H9 (cell line): ENCODE data around the gene POP4. TPM values are rescaled to one million over a fixed set of nuclear protein-coding genes. Genes with fewer than 3 reads are reported as not detected.

Experiments
- DNase-seq: peaks from one replicate; pipeline ENCODE4 v3.0.0-alpha.2; 2017
- H2AFZ ChIP-seq: one replicate; pipeline ENCODE4 v1.6.1; 2013; ENCODE audit warnings: mild to moderate bottlenecking, low read length, control low read depth, moderate library complexity
- H2AK5ac ChIP-seq: 2 replicates; pipeline ENCODE4 v1.6.1; 2013; ENCODE audit warnings: low read length, control low read depth, mixed read lengths; ENCODE audit not compliant: insufficient read length
- H2BK120ac ChIP-seq: one replicate; pipeline ENCODE4 v1.6.1; 2013; ENCODE audit warnings: low read depth, mild to moderate bottlenecking, low read length, control low read depth, inconsistent platforms; ENCODE audit not compliant: poor library complexity, severe bottlenecking
- H2BK12ac ChIP-seq: 2 replicates; pipeline ENCODE4 v1.6.1; 2013; ENCODE audit warnings: low read length, control low read depth, mixed read lengths, low read depth; ENCODE audit not compliant: insufficient read length
- H2BK15ac ChIP-seq: 2 replicates; pipeline ENCODE4 v1.6.1; 2013; ENCODE audit warnings: low read depth, low read length, control low read depth
- H2BK20ac ChIP-seq: one replicate; pipeline ENCODE4 v1.6.1; 2013; ENCODE audit warnings: low read depth, mild to moderate bottlenecking, low read length, control low read depth, inconsistent platforms; ENCODE audit not compliant: poor library complexity, severe bottlenecking
- H2BK5ac ChIP-seq: 2 replicates; pipeline ENCODE4 v1.6.1; 2013; ENCODE audit warnings: low read length, control low read depth, mixed read lengths; ENCODE audit not compliant: insufficient read length
- H3K14ac ChIP-seq: 2 replicates; pipeline ENCODE4 v1.6.1; 2013; ENCODE audit warnings: low read length, control low read depth; ENCODE audit not compliant: insufficient read depth
- H3K18ac ChIP-seq: 2 replicates; pipeline ENCODE4 v1.6.1; 2013; ENCODE audit warnings: low read depth, mild to moderate bottlenecking, mixed read lengths, low read length, control low read depth; ENCODE audit not compliant: insufficient read length
- H3K23ac ChIP-seq: 2 replicates; pipeline ENCODE4 v1.6.1; 2013; ENCODE audit warnings: low read length, control low read depth, mixed read lengths, low read depth; ENCODE audit not compliant: insufficient read length
- H3K23me2 ChIP-seq: 2 replicates; pipeline ENCODE4 v1.6.1; 2013; ENCODE audit warnings: low read depth, mild to moderate bottlenecking, mixed read lengths, low read length, control low read depth; ENCODE audit not compliant: insufficient read length, poor library complexity, severe bottlenecking
- H3K27ac ChIP-seq: 2 replicates; pipeline ENCODE4 v1.5.1; 2013; ENCODE audit warnings: low read length, control low read depth, mixed read lengths, low read depth; ENCODE audit not compliant: insufficient read length
- H3K27me3 ChIP-seq: 2 replicates; pipeline ENCODE4 v1.6.1; 2013; ENCODE audit warnings: low read length, control low read depth, inconsistent platforms; ENCODE audit not compliant: insufficient read depth
- H3K4ac ChIP-seq: 2 replicates; pipeline ENCODE4 v1.6.1; 2013; ENCODE audit warnings: low read depth, mild to moderate bottlenecking, control low read depth, inconsistent platforms, low read length, moderate library complexity
- H3K4me1 ChIP-seq: 2 replicates; pipeline ENCODE4 v1.6.1; 2013; ENCODE audit warnings: low read length, control low read depth, inconsistent platforms; ENCODE audit not compliant: insufficient read depth
- H3K4me2 ChIP-seq: 2 replicates; pipeline ENCODE4 v1.6.1; 2013; ENCODE audit warnings: low read length, control low read depth, mixed read lengths; ENCODE audit not compliant: insufficient read length, insufficient read depth
- H3K56ac ChIP-seq: 2 replicates; pipeline ENCODE4 v1.6.1; 2013; ENCODE audit warnings: low read depth, mild to moderate bottlenecking, mixed read lengths, low read length, control low read depth; ENCODE audit not compliant: insufficient read length
- H3K79me1 ChIP-seq: 2 replicates; pipeline ENCODE4 v1.6.1; 2013; ENCODE audit warnings: low read depth, mild to moderate bottlenecking, moderate library complexity, low read length, control low read depth, inconsistent platforms; ENCODE audit not compliant: insufficient read depth, poor library complexity, severe bottlenecking
- H3K79me2 ChIP-seq: 2 replicates; pipeline ENCODE4 v1.6.1; 2013; ENCODE audit warnings: low read length, control low read depth, inconsistent platforms; ENCODE audit not compliant: insufficient read depth
- H3K9ac ChIP-seq: 2 replicates; pipeline ENCODE4 v1.6.1; 2013; ENCODE audit warnings: low read length, control low read depth, mixed read lengths; ENCODE audit not compliant: insufficient read length; ENCODE audit errors: extremely low read depth
- H3K9me3 ChIP-seq: one replicate; pipeline ENCODE4 v1.6.1; 2013; ENCODE audit warnings: low read depth, low read length, inconsistent platforms; ENCODE audit not compliant: control insufficient read depth
- H3T11ph ChIP-seq: one replicate; pipeline ENCODE4 v1.6.1; 2013; ENCODE audit warnings: mild to moderate bottlenecking, low read length, control low read depth, inconsistent platforms
- H4K20me1 ChIP-seq: one replicate; pipeline ENCODE4 v1.6.1; 2013; ENCODE audit not compliant: control insufficient read depth, insufficient read length, insufficient read depth
- H4K5ac ChIP-seq: 2 replicates; pipeline ENCODE4 v1.6.1; 2013; ENCODE audit warnings: low read depth, mild to moderate bottlenecking, mixed read lengths, low read length, control low read depth; ENCODE audit not compliant: insufficient read length
- H4K8ac ChIP-seq: replicated peaks from 2 replicates; pipeline ENCODE4 v1.6.1; 2013; ENCODE audit warnings: low read length, control low read depth, mixed read lengths, low read depth; ENCODE audit not compliant: insufficient read length
- H4K91ac ChIP-seq: 2 replicates; pipeline ENCODE4 v1.6.1; 2013; ENCODE audit warnings: low read depth, mild to moderate bottlenecking, moderate library complexity, mixed read lengths, low read length, control low read depth; ENCODE audit not compliant: insufficient read length
- H3K27ac Mint-ChIP-seq, 3 experiments: 2 replicates in 2 of 3; 3 replicates in 1 of 3; pipeline ENCODE4 v1.8.0; 2020 to 2021; ENCODE audit warnings: mixed read lengths in 3 of 3, mild to moderate bottlenecking in 1 of 3, moderate library complexity in 1 of 3
- H3K27me3 Mint-ChIP-seq: 2 replicates; pipeline ENCODE4 v1.8.0; 2021; ENCODE audit warnings: low read depth, mild to moderate bottlenecking, moderate library complexity, mixed read lengths
- H3K36me3 Mint-ChIP-seq, 3 experiments: 2 replicates in 2 of 3; 3 replicates in 1 of 3; pipeline ENCODE4 v1.8.0; 2020 to 2021; ENCODE audit warnings: low read depth in 3 of 3, mixed read lengths in 3 of 3; ENCODE audit not compliant: insufficient read depth in 1 of 3
- H3K4me1 Mint-ChIP-seq, 2 experiments: 2 replicates each; pipeline ENCODE4 v1.8.0; 2020; ENCODE audit warnings: mixed read lengths in 2 of 2
- H3K4me3 Mint-ChIP-seq, 2 experiments: 2 replicates in 1 of 2; 3 replicates in 1 of 2; pipeline ENCODE4 v1.8.0; 2020 to 2021; ENCODE audit warnings: mild to moderate bottlenecking in 2 of 2, mixed read lengths in 2 of 2, moderate library complexity in 1 of 2
- H3K9me3 Mint-ChIP-seq, 2 experiments: 2 replicates in 1 of 2; 3 replicates in 1 of 2; pipeline ENCODE4 v1.8.0; 2020; ENCODE audit warnings: mild to moderate bottlenecking in 2 of 2, mixed read lengths in 2 of 2, moderate library complexity in 1 of 2
- WGBS: extraction: QIAGEN DNeasy Blood & Tissue Kit; methylation state at CpG from one replicate; pipeline ENCODE4 v1.1.7; 2013; ENCODE audit warnings: missing lambda C conversion rate, low lambda C conversion rate, mixed read lengths; ENCODE audit not compliant: insufficient read length; ENCODE audit errors: extremely low coverage; 5-methylcytosine and 5-hydroxymethylcytosine counted together
- total RNA-seq: library from RNA; stranded (reverse); gene quantifications from 2 replicates; pipeline ENCODE4 v1.2.1, GENCODE V29; 2021
- TF ChIP-seq, protein P1 (sequence below): fragments of 200-600 bp; sonication (generic); conservative IDR thresholded peaks from 3 replicates; pipeline ENCODE4 v1.8.0; 2021; ENCODE audit warnings: antibody characterized with exemption, mild to moderate bottlenecking

Gene POP4
- total RNA-seq, 1 experiment from 2014 or later, result 51.4 TPM

DNA sequence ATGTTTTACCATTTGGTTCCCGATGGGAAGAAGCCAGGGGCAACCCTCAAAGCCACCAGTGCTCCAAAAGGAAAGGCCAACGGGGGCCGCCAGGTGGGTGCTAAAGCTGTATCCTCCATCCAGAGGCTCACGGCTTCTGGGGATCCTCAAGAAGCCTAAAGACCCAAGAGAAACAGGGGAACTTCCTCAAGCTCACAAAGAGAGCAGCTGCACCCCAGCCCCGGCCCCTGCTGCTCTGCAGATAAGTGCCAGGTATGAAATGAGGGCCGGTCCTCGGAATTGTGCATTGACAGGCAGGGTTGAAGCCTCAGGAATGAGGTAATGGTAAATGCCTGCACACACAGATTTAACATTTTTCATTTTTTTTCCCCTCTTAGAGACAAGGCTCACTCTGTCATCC, 8.0 kb upstream of the POP4 start:
- no peak overlapping the region for H4K91ac ChIP-seq
- H3T11ph ChIP-seq, result no peak overlapping the region
- no peak for DNase-seq
- H2BK12ac ChIP-seq, result no peak overlapping the region
- H3K79me1 ChIP-seq, result no peaks in the 10 kb centered on the region
- H2BK15ac ChIP-seq, result no peak overlapping the region
- H3K14ac ChIP-seq, result no peak overlapping the region
- H3K23ac ChIP-seq, result no peak overlapping the region
- no peaks in the 10 kb centered on the region for H3K27me3 ChIP-seq
- WGBS, result no CpG with 5 or more reads among the region's 7 CpGs
- TF ChIP-seq, protein P1, sequence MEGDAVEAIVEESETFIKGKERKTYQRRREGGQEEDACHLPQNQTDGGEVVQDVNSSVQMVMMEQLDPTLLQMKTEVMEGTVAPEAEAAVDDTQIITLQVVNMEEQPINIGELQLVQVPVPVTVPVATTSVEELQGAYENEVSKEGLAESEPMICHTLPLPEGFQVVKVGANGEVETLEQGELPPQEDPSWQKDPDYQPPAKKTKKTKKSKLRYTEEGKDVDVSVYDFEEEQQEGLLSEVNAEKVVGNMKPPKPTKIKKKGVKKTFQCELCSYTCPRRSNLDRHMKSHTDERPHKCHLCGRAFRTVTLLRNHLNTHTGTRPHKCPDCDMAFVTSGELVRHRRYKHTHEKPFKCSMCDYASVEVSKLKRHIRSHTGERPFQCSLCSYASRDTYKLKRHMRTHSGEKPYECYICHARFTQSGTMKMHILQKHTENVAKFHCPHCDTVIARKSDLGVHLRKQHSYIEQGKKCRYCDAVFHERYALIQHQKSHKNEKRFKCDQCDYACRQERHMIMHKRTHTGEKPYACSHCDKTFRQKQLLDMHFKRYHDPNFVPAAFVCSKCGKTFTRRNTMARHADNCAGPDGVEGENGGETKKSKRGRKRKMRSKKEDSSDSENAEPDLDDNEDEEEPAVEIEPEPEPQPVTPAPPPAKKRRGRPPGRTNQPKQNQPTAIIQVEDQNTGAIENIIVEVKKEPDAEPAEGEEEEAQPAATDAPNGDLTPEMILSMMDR, result no peak
- H2BK120ac ChIP-seq, result no peak overlapping the region
- no peak overlapping the region for H2AK5ac ChIP-seq
- H3K9me3 Mint-ChIP-seq, result no peaks in the 10 kb centered on the region
- H4K20me1 ChIP-seq, result no peaks in the 10 kb centered on the region
- no peak overlapping the region for H3K4ac ChIP-seq
- no peaks in the 10 kb centered on the region for H3K23me2 ChIP-seq
- H3K4me2 ChIP-seq, result no peak overlapping the region
- H3K9me3 ChIP-seq, result no peaks in the 10 kb centered on the region
- H3K4me1 Mint-ChIP-seq, result peaks cover 24 to 25% of the 10 kb centered on the region in 2 experiments
- no peaks in the 10 kb centered on the region for H3K36me3 Mint-ChIP-seq
- no peak overlapping the region for H3K4me3 Mint-ChIP-seq
- no peak overlapping the region for H3K18ac ChIP-seq
- no peak overlapping the region for H2AFZ ChIP-seq
- H3K4me1 ChIP-seq, result peaks cover 3% of the 10 kb centered on the region; the same call in 1 of the 2 replicates
- no peak overlapping the region for H4K5ac ChIP-seq
- H3K27ac ChIP-seq, result no peak overlapping the region
- H4K8ac ChIP-seq, result no peak overlapping the region
- no peak overlapping the region for H2BK20ac ChIP-seq
- no peak overlapping the region for H3K9ac ChIP-seq
- no peak overlapping the region for H3K56ac ChIP-seq
- H2BK5ac ChIP-seq, result no peak overlapping the region
- H3K27me3 Mint-ChIP-seq, result peaks cover 62% of the 10 kb centered on the region
- H3K79me2 ChIP-seq, result no peaks in the 10 kb centered on the region
- H3K27ac Mint-ChIP-seq, result no peak overlapping the region
